SIG-M5 (cell line): ENCODE measurements around the gene ISM2.

ENCODE experiments used
- DNase-seq: peaks from one replicate; lab custom pipeline; 2025; lab: John Stamatoyannopoulos, UW

ISM2 gene

DNA sequence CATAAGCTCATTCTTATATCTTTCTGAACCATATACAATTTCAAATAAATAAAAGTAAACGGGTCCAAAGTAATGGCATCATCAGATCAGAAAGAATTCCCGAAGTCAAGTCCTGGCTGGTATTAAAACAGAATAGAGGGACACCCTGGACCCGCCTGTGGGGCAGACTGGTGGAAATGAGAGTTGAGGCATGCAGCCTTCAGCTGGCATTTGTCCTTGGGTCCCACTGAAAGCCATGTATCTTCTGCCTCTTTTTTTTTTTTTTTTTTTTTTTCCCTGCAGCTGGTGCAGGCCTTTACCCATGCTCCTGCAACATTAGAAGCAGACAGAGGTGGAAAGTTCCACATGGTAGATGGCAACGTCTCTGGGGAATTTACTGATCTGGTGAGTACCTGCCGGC lies 30.8 kb downstream of the ISM2 start:
- no peak for DNase-seq

DNA sequence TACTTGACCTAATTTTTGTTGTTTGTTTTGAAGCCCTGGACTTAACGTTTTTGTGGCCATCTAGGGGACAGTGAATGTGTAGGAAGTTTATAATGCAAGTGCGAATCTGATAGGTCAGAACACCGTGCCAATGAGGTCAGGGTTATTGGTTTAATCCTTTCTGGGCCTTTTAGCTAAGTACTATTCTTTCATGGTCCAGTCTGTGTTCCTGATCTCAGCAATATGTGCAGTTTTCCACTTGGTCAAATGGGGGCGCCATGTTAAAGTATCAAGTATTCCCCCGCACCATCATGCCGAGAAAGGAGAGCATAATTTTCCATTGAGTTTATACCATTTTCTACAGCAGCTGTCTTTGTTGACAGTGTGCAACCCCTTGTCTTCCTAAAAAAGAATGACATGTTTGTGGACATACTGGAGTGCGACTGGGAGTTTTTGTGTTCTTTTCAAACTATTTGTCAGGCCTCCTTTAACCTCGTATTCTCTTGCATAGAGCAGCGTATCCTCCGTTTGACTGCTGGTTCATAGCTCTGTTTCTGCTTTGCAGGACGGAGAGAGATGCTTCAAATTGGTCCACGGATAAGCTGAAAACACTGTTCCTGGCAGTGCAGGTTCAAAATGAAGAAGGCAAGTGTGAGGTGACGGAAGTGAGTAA lies 39.4 kb downstream of the ISM2 start:
- no peak for DNase-seq

GRCh38 chr14:77458249-77458950 lies 40.2 kb downstream of the ISM2 start:
- no peak for DNase-seq

DNA sequence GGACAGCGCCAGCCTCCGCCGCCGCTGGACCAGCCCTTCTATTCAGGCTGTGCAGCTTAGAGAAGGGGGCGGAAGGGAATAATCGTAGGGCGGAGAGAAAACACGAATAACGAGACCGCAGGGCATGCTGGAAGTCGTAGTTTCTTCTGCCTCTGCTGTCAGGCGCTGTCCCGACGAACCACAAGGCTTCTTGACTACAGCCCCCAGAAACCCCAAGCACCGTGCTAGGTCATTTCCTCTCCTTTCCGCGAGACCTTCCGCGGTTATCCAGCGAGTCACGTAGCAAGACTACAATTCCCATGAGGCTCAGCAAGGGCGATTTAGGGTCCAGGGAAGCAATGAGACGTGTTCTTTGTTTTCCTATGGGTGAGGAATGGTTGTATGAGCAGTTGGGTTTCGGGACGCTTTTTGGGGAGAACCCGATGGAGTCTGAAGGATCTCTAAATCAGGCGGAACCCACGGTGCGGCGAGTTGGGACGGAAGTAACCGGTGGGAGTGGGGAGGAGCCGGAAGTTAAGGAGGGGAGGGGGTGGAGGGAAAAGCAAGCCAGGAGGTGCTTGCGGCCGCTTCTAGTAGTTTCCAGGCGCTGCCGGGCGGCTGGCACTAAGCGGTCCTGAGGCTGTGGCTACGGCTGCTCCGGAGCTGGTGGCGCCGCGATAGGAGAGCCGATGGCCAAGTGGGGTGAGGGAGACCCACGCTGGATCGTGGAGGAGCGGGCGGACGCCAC lies 40.9 kb downstream of the ISM2 start, which contains the start of the genes AHSA1 and VIPAS39:
AHSA1 (plus strand) TSS at position 572 of the 727 bp plus-strand sequence; CDS start at position 669, 97 bp downstream.
VIPAS39 (minus strand) TSS at position 80 of the 727 bp plus-strand sequence. CDS start 3,499 bp downstream, outside the sequence.
- peak; percentile 94 for DNase-seq

DNA sequence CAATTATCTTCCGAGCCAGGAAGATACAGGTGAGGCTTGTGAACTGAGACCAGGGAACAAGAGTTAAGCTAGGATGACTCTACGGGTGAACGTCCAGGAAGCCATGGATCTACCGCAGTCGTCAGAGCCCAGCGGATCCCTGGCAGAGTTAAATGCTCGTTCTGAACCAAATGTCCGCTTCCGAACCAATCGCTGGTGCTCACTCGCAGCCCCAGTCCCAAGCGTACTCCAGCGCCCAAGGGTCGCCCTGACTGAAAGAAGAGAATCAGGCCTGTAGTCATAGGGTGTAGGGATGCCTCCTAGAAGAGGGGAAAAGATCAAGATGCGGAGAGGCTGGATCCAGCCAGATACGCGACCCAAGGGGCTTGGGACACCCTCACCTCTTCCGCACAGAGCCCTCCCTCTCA lies 41.5 kb downstream of the ISM2 start:
- no peak for DNase-seq

DNA sequence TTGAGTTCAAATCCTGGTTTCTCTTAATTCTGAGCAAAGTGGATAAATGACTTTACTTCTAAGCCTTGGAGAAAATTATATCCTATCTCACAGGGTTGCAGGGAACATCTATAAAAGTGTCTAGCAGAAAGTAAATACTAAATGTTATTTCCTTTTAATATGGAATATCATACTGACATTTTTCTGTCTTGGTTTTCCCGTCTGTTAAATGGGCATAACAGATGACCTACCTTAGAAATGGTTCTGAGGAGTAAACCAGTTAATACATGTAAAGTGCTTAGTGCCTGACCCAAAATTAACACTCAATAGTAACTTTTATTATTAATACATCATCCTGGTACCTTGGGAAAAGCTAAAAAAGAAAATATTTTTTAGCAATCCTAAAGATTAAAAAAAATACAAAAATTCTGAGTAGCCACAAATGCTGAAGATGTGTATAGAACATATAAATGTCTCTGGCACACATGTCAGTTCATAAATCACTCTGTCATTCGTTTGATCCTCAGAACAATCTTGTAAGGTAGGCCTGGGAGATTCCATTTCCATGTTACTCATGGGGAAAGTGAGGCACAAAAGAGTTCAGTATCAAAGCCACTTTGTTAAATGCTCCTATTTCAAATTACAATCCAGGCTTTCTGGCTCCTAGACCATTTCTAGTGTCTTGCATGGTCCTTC lies 42.5 kb downstream of the ISM2 start:
- DNase-seq: no peak

GRCh38 chr14:77442196-77442595 lies 56.4 kb downstream of the ISM2 start:
- no peak for DNase-seq

DNA sequence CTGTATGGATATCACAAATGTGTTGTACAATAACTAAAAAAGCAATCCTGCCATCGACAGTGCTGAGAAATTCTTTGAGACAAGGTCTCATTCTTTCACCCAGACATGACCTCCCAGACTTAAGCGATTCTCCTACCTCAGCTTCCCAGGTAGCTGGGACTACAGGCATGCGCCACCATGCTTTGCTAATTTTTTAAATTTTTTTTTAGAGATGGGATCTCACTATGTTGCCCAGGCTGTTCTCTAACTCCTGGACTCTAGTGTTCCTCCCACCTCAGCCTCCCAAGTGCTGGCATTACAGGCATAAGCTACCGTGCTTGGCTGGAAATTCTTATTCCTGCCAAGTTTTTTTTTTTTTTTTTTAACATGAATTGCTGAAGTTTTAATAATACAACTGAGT lies 58.8 kb downstream of the ISM2 start:
- no peak for DNase-seq

- DNase-seq: no peak
These were observed 60.0 kb downstream of the ISM2 start for GRCh38 chr14:77438596-77438995.

DNA sequence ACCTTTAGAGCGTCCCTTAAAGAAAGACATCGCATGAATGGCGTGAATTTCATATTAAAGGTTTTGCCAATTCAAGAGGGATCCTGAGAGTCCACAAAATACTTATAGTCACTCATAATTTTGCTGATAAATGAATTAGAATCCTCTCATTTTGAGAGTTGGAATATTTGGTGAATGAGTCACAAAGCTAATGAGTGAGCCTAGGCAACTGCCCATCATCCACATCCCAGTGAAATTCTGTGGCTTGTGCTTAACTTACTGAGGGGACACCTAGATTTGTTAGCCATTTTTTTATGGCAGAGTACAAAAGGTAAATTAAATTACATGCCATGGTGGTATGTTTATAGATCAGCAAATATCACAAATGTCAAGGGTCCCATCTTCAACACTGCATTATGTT lies 62.6 kb downstream of the ISM2 start:
- DNase-seq: no peak

GRCh38 chr14:77426396-77426795 lies 72.2 kb downstream of the ISM2 start:
- DNase-seq: no peak

DNA sequence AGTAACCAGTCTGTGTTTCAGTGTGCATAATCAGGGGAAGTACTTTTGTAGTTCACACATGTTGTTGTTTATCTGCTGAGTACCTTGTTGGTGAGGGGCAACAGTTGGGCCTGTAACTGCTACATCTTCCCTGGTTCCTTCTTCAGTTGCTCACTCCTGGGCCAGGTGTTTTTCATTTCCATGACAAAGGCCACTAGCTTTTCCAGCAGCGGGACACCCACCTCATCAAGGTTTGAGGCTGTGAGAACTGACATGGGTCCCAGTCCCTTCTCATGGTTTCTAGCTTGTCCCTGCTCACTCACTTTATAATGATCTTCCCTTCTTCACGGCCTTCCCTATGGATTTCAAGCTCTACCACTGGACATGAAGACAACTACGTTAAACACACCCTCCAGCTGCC lies 73.8 kb downstream of the ISM2 start:
- DNase-seq: no peak
